ENCODE data around the gene KLF7. TPM values are rescaled to one million over a fixed set of nuclear protein-coding genes. Genes with fewer than 3 reads are reported as not detected.

The KLF7 gene
- total RNA-seq, result 20.3 and 59.7 TPM in 2 replicates

DNA sequence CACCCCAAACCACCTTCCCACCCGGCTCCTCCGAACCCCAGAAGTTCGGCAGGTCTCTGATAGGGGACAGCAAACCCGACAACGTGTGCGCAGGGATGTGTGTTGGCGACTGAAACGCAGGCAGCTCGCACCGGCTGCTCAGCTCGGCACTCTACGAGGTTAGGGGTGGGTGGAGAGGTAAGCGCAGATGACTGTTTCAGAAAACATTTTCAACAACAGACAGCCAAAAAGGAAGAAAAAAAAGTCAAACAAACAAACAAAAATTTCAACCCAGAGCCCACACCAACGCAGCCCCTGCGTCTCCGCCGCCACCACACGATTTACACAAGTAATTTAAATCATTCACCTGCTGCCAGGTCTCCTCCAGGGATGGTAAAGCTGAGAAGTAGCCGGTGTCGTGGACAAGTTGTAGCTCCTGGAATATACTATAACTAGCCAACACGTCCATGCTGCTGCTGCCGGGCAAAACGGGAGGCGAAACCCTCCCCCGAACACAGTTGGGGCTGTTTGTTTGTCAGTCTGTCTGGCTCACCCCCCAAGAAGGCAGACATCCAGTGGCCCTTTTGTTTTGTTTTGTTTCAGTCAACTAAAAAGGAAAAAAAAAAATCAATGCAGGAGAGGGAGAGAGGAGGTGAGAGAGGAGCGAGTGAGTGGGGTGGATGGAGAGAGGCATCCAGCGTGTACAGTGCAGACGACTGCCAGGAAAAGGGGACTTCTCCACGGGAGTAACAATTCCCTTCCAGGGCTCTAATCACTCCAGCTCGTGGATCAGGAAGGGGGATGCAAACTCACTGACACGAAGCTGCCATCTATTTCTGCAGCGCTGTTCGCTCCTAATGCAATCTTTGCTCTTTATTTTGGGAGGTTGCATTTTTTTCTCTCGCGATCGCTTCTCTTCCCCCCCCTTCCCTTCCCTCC lies at the start of gene KLF7:
Gene KLF7 (minus strand): TSS at position 828 of the 918 bp plus-strand sequence. CDS start 380 bp downstream, at position 448.

Other genes starting within 250 kb of the KLF7 start
- not detected in 2 replicates for gene CPO, start 226.4 kb downstream of the KLF7 start, total RNA-seq

Measured in smooth muscle cell of the pulmonary artery (primary cell).